Retinal pigment epithelial cell (primary cell): ENCODE measurements around the gene TRIO.
A peak's percentile ranks its signal among the peaks of the same experiment; 100 is the strongest.

Source experiments
- DNase-seq: peaks from one replicate; pipeline ENCODE4 v3.0.0-alpha.2; 2010; ENCODE audit warnings: low read depth
- H3K4me3 ChIP-seq: 2 replicates; pipeline ENCODE4 v1.5.1; 2011; ENCODE audit warnings: mild to moderate bottlenecking, low read length, control low read depth, moderate library complexity
- TF ChIP-seq, protein P1 (sequence below): conservative IDR thresholded peaks from 2 replicates; pipeline ENCODE4 v1.5.1; 2011; ENCODE audit warnings: low read depth, low read length, control low read depth, inconsistent platforms

The TRIO gene

DNA sequence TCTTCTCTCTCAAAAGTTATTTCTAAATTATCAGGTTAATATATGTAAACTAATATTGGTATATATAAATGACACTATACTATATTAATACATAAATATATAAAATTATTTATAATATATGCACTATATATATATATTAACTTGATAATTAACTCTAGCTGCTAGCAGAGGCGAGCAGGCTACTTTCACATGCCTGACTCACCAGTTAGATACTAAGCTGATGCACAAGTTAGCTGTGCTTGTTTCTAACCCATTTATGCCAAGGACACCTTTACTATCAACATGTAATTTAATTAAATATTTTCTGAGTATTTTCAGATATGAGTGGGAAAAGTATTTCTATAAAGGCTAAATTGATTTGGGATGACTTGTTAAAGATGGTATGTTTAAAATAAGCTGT, 70.1 kb downstream of the TRIO start:
- TF ChIP-seq, protein P1, sequence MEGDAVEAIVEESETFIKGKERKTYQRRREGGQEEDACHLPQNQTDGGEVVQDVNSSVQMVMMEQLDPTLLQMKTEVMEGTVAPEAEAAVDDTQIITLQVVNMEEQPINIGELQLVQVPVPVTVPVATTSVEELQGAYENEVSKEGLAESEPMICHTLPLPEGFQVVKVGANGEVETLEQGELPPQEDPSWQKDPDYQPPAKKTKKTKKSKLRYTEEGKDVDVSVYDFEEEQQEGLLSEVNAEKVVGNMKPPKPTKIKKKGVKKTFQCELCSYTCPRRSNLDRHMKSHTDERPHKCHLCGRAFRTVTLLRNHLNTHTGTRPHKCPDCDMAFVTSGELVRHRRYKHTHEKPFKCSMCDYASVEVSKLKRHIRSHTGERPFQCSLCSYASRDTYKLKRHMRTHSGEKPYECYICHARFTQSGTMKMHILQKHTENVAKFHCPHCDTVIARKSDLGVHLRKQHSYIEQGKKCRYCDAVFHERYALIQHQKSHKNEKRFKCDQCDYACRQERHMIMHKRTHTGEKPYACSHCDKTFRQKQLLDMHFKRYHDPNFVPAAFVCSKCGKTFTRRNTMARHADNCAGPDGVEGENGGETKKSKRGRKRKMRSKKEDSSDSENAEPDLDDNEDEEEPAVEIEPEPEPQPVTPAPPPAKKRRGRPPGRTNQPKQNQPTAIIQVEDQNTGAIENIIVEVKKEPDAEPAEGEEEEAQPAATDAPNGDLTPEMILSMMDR, result no peak
- H3K4me3 ChIP-seq, result no peak overlapping the region
- DNase-seq, result no peak

DNA sequence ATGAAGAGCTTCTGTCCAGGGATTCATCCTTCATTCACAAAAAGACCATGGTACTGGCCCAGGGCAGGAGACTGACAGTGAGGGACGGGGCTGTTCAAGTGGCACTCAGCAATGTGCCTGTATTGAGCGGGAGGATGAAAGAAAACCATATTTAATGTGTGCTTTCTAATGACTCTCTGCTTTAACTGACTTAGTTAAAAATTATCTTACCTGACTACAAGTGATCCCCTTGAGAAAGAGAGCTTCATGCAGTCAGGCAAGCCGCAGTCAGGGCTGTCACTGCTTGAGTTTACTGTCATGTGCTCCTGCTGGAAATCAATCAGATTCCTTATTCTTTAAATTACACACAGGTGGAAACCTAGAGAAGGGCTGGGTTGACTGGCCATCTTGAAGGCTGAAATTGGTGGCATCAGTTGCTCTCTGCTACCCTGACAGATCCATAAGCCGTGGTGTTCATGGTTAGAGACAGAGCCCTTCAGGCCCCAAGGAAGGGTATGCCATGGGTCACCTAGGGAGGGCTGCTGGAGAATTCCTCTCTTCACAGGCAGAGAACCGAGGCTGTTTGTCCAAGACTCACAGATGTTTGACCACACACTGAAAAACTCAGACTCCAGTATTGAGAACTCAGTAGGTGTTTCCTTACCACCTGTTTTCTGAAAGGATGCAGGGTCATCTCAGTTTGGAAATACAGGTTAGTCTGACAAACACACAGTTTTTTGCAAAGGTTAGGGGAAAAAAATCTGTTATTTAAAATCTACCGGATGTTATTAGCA, 70.9 kb downstream of the TRIO start:
- H3K4me3 ChIP-seq, result no peak overlapping the region
- TF ChIP-seq, protein P1, result no peak
- no peak for DNase-seq

- no peak for DNase-seq
- TF ChIP-seq, protein P1, result no peak
- H3K4me3 ChIP-seq, result no peak overlapping the region
These were observed 72.8 kb downstream of the TRIO start for GRCh38 chr5:14215901-14216300.

DNA sequence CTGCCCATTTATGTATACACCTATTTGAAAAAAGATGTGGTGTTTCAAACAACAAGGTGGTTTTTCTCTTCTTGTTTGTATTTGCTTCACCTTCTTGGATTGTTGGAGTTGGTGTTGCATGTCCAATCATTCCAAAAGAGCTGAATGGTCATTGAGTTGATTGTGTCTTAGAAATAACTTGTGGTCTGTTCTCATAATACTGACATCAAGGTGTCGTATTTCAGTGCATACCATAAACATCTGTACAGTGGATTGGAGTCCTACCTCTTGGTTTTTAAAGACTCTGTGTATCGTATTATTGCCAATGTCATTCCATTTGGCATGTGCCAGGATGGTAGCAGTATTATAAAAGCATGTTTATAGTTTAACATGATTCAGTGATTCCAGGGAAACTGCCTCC, 73.2 kb downstream of the TRIO start:
- no peak overlapping the region for H3K4me3 ChIP-seq
- TF ChIP-seq, protein P1, result no peak
- no peak for DNase-seq

- TF ChIP-seq, protein P1, result no peak
- DNase-seq, result peak; percentile 78
These were observed 73.8 kb downstream of the TRIO start for GRCh38 chr5:14216902-14217301.

GRCh38 chr5:14217587-14217986, 74.4 kb downstream of the TRIO start:
- no peak for DNase-seq
- no peak overlapping the region for H3K4me3 ChIP-seq
- TF ChIP-seq, protein P1, result no peak

More at GRCh38 chr5:14216902-14217301, 73.8 kb downstream of the TRIO start:
- no peak overlapping the region for H3K4me3 ChIP-seq

DNA sequence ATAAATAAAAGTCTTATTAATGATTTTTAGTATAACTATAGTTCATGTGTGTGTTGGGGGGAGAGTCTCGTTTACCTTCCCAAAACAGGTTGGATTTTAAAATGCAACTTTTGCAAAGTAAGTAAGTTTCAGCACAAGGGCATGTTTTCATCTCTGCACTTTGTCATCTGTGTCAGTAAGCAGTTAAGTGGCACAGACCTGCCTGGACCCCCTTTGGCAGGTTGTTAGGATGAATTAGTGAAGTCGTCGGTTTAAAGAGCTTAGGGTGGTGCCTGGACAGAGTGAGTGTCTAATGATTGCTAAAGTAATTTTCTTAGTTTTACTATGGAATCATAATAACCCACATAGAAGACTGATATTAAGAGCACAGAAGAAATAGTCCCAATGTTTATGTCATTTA, 74.9 kb downstream of the TRIO start:
- no peak overlapping the region for H3K4me3 ChIP-seq
- TF ChIP-seq, protein P1, result no peak
- DNase-seq, result no peak
